GM21390 (cell line): ENCODE measurements around the gene AMACR.
A peak's percentile ranks its signal among the peaks of the same experiment; 100 is the strongest.
"Not testable (repeated sequence)": the region's sequence is repeated elsewhere in the genome, so short reads cannot be mapped to it uniquely, and the experiment has no call there.

Experiments
- ATAC-seq: cut with Tn5 transposase; IDR thresholded peaks from one replicate; pipeline ENCODE4 v1.9.1; 2021; ENCODE audit not compliant: unreplicated experiment

Gene AMACR

GRCh38 chr5:34037726-34038125, 29.9 kb upstream of the AMACR start:
- no peak for ATAC-seq

- no peak for ATAC-seq
Observed at GRCh38 chr5:34035756-34036155, 27.9 kb upstream of the AMACR start.

- no peak for ATAC-seq
Observed at GRCh38 chr5:34034534-34035327, 26.9 kb upstream of the AMACR start.

- ATAC-seq = no peak
Observed at GRCh38 chr5:34031966-34032365, 24.1 kb upstream of the AMACR start.

GRCh38 chr5:34031117-34031516, 23.3 kb upstream of the AMACR start:
- ATAC-seq = no peak

GRCh38 chr5:34030585-34030984, 22.7 kb upstream of the AMACR start:
- not testable (repeated sequence) for ATAC-seq

- no peak for ATAC-seq
Observed at GRCh38 chr5:34030048-34030447, 22.2 kb upstream of the AMACR start.

GRCh38 chr5:34028349-34028748, 20.5 kb upstream of the AMACR start:
- no peak for ATAC-seq

- ATAC-seq = no peak
Observed at GRCh38 chr5:34026089-34026761, 18.4 kb upstream of the AMACR start.

- ATAC-seq = peak; percentile 97
Observed at GRCh38 chr5:34022121-34022705, 14.4 kb upstream of the AMACR start.

GRCh38 chr5:34021334-34021733, 13.5 kb upstream of the AMACR start:
- no peak for ATAC-seq

GRCh38 chr5:34020726-34021125, 12.9 kb upstream of the AMACR start:
- no peak for ATAC-seq

- no peak for ATAC-seq
Observed at GRCh38 chr5:34017254-34017653, 9.4 kb upstream of the AMACR start.

GRCh38 chr5:34016750-34017149, 8.9 kb upstream of the AMACR start:
- ATAC-seq = no peak

- ATAC-seq = no peak
Observed at GRCh38 chr5:34016222-34016621, 8.4 kb upstream of the AMACR start.

- no peak for ATAC-seq
Observed at GRCh38 chr5:34015120-34015822, 7.4 kb upstream of the AMACR start.

- no peak for ATAC-seq
Observed at GRCh38 chr5:34014626-34015025, 6.8 kb upstream of the AMACR start.

- no peak for ATAC-seq
Observed at GRCh38 chr5:34013547-34013946, 5.7 kb upstream of the AMACR start.

- ATAC-seq = no peak
Observed at GRCh38 chr5:34012791-34013190, 4.9 kb upstream of the AMACR start.

GRCh38 chr5:34011536-34011935, 3.7 kb upstream of the AMACR start:
- ATAC-seq = no peak

GRCh38 chr5:34010146-34010545, 2.3 kb upstream of the AMACR start:
- not testable (repeated sequence) for ATAC-seq

GRCh38 chr5:34009610-34010009, 1.8 kb upstream of the AMACR start:
- ATAC-seq = no peak
